Prostate gland (tissue), 2 donors: ENCODE measurements around the gene CDR2L.

Source experiments
- POLR2A ChIP-seq: fragments of 450-650 bp; IDR thresholded peaks from one replicate; pipeline ENCODE4 v1.6.1; 2016; ENCODE audit warnings: antibody characterized with exemption, mild to moderate bottlenecking
- POLR2AphosphoS5 ChIP-seq: sonication (generic); formaldehyde crosslinking; IDR thresholded peaks from one replicate; pipeline ENCODE4 v1.6.1; 2017; ENCODE audit warnings: antibody characterized with exemption
- TF ChIP-seq, protein P1 (sequence below), 4 experiments: fragments of 200-600 bp in 2 of 4; fragments of 450-650 bp in 2 of 4; sonication (generic) in 2 of 4; IDR thresholded peaks; 1 replicate in 3 of 4; 2 replicates in 1 of 4; pipeline ENCODE4 v1.5.1; 2016 to 2019; ENCODE audit warnings: antibody characterized with exemption in 4 of 4, mild to moderate bottlenecking in 2 of 4, moderate library complexity in 2 of 4

DNA sequence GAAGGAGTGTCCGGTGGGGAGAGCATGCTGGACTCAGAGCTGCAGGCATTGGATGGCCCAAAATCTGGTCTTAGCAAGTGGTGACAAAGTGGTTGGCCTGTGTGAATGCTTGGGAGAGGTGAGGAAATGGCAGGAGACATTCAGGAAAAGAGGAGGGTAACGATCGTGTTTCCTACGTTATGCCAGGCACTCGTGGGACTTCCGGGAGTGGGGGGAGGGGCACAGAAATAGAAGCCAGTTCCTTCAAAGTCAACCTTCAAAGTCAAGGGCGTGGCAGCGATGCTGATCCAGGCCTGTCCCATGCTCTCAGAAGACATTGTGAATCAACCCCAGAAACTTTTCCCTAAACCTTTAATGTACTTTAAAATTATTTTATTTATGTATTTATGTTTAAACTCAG lies 47.9 kb upstream of the CDR2L start:
- TF ChIP-seq, protein P1, sequence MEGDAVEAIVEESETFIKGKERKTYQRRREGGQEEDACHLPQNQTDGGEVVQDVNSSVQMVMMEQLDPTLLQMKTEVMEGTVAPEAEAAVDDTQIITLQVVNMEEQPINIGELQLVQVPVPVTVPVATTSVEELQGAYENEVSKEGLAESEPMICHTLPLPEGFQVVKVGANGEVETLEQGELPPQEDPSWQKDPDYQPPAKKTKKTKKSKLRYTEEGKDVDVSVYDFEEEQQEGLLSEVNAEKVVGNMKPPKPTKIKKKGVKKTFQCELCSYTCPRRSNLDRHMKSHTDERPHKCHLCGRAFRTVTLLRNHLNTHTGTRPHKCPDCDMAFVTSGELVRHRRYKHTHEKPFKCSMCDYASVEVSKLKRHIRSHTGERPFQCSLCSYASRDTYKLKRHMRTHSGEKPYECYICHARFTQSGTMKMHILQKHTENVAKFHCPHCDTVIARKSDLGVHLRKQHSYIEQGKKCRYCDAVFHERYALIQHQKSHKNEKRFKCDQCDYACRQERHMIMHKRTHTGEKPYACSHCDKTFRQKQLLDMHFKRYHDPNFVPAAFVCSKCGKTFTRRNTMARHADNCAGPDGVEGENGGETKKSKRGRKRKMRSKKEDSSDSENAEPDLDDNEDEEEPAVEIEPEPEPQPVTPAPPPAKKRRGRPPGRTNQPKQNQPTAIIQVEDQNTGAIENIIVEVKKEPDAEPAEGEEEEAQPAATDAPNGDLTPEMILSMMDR (IDR thresholded peaks at IDR 0.05) = no peak
- no peak for TF ChIP-seq POLR2A
- TF ChIP-seq POLR2AphosphoS5 = no peak
